HEK293T (cell line): Measurements from ENCODE around the gene FMNL1.

Source experiments
- CTCF ChIA-PET: fragments of 350-600 bp; formaldehyde crosslinking; extraction: SDS; loops from one replicate; lab custom pipeline; 2021; ENCODE audit warnings: antibody characterized with exemption, inconsistent platforms; lab: Yijun Ruan, JAX
- POLR2A ChIA-PET: fragments of 350-600 bp; formaldehyde crosslinking; extraction: SDS; loops from one replicate; lab custom pipeline; 2020; ENCODE audit warnings: antibody characterized with exemption, inconsistent platforms; lab: Yijun Ruan, JAX
- DNase-seq: peaks from one replicate; pipeline ENCODE4 v3.0.0; 2012; ENCODE audit warnings: mixed read lengths; ENCODE audit errors: extremely low spot score
- ARNT ChIP-seq: fragments of 450-650 bp; IDR thresholded peaks from 2 replicates; pipeline ENCODE4 v1.6.1; 2017; ENCODE audit warnings: mild to moderate bottlenecking
- BHLHE40 ChIP-seq: fragments of 450-650 bp; IDR thresholded peaks from 2 replicates; pipeline ENCODE4 v1.6.1; 2016; ENCODE audit warnings: mild to moderate bottlenecking, moderate library complexity, borderline replicate concordance
- CTBP1 ChIP-seq: fragments of 450-650 bp; IDR thresholded peaks from 2 replicates; pipeline ENCODE4 v1.6.1; 2016; ENCODE audit warnings: borderline replicate concordance
- ELF4 ChIP-seq: fragments of 450-650 bp; IDR thresholded peaks from 2 replicates; pipeline ENCODE4 v1.6.1; 2017; ENCODE audit warnings: antibody characterized with exemption
- FOXA1 ChIP-seq: fragments of 450-650 bp; IDR thresholded peaks from 2 replicates; pipeline ENCODE4 v1.6.1; 2016; ENCODE audit warnings: mild to moderate bottlenecking
- FOXK2 ChIP-seq: fragments of 450-650 bp; IDR thresholded peaks from 2 replicates; pipeline ENCODE4 v1.6.1; 2016; ENCODE audit warnings: mild to moderate bottlenecking
- FOXM1 ChIP-seq: fragments of 450-650 bp; IDR thresholded peaks from 2 replicates; pipeline ENCODE4 v1.6.1; 2017; ENCODE audit warnings: mild to moderate bottlenecking, borderline replicate concordance
- HDGF ChIP-seq: fragments of 450-650 bp; IDR thresholded peaks from 2 replicates; pipeline ENCODE4 v1.6.1; 2017; ENCODE audit warnings: antibody characterized with exemption, borderline replicate concordance
- L3MBTL2 ChIP-seq: fragments of 450-650 bp; conservative IDR thresholded peaks from 2 replicates; pipeline ENCODE4 v1.6.1; 2016; ENCODE audit warnings: mild to moderate bottlenecking
- LEF1 ChIP-seq: fragments of 450-650 bp; IDR thresholded peaks from 2 replicates; pipeline ENCODE4 v1.6.1; 2017; ENCODE audit warnings: mild to moderate bottlenecking, borderline replicate concordance
- NFRKB ChIP-seq: fragments of 450-650 bp; IDR thresholded peaks from 2 replicates; pipeline ENCODE4 v1.6.1; 2016; ENCODE audit warnings: mild to moderate bottlenecking, moderate library complexity
- SP1 ChIP-seq: fragments of 450-650 bp; IDR thresholded peaks from 2 replicates; pipeline ENCODE4 v1.6.1; 2017
- SUZ12 ChIP-seq: fragments of 450-650 bp; IDR thresholded peaks from 2 replicates; pipeline ENCODE4 v1.6.1; 2016; ENCODE audit warnings: mild to moderate bottlenecking
- TARDBP ChIP-seq: fragments of 450-650 bp; IDR thresholded peaks from 2 replicates; pipeline ENCODE4 v1.6.1; 2016
- ZNF384 ChIP-seq: fragments of 450-650 bp; IDR thresholded peaks from 2 replicates; pipeline ENCODE4 v1.6.1; 2016
- TF ChIP-seq, protein P1 (sequence below): fragments of 450-650 bp; IDR thresholded peaks from 2 replicates; pipeline ENCODE4 v1.6.1; 2016

The FMNL1 gene

DNA sequence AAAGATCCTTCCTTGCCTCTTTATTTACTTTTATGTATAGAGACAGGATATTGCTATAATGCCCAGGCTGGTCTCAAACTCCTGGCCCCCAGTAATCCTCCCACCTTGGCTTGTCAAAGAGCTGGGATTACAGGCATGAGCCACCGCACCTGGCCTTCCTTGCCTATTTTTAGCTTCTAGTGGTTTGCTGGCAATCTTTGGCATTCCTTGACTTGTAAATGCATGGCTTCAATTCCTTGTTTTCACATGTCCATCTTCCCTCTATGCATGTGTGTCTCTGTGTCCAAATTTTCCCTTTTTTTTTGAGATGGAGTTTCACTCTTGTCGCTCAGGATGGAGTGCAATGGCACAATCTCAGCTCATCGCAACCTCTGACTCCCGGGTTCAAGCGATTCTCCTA, 37.5 kb upstream of the FMNL1 start:
- DNase-seq, result no peak
- no peak for TF ChIP-seq FOXK2
- no peak for TF ChIP-seq SUZ12
- TF ChIP-seq FOXM1, result no peak
- TF ChIP-seq ZNF384, result no peak
- TF ChIP-seq LEF1, result no peak
- no peak for TF ChIP-seq SP1
- TF ChIP-seq NFRKB, result no peak
- TF ChIP-seq, protein P1, sequence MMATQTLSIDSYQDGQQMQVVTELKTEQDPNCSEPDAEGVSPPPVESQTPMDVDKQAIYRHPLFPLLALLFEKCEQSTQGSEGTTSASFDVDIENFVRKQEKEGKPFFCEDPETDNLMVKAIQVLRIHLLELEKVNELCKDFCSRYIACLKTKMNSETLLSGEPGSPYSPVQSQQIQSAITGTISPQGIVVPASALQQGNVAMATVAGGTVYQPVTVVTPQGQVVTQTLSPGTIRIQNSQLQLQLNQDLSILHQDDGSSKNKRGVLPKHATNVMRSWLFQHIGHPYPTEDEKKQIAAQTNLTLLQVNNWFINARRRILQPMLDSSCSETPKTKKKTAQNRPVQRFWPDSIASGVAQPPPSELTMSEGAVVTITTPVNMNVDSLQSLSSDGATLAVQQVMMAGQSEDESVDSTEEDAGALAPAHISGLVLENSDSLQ, result no peak
- no peak for TF ChIP-seq ELF4
- TF ChIP-seq TARDBP, result no peak
- TF ChIP-seq L3MBTL2, result no peak
- POLR2A ChIA-PET, result interaction anchor here (1.6 to 3.4 kb wide), 3 partner anchors 12 to 36 kb away, joined by 5 to 12 read pairs (median 7); partner anchors contain the start of genes HEXIM1 and HEXIM2
- CTCF ChIA-PET, result interaction anchor here (0.9 to 1.7 kb wide), 3 partner anchors 12 to 49 kb away, joined by 4 to 9 read pairs (median 4); partner anchors contain the start of gene ACBD4

DNA sequence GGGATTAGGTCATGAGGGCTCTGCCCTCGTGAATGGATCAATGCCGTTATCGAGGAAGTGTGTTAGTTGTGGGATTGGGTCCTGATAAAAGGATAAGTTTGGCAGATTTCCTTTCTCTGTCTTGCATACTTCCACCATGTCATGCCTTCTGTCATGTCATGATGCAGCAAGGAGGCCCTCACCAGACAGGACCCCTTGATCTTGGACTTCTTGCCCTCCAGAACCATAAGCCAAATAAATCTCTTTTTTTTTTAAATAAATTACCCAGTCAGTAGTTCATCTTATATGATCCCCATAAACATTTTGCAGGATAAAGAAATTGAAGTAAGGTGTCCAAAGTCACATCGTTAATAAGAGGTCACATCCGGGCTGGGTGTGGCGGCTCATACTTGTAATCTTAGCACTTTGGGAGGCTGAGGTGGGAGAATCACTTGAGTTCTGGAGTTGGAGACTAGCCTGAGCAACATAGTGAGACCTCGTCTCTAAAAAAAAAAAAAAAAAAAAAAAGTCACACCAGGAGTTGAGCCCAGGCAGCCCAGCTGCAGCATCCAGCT, 34.8 kb upstream of the FMNL1 start:
- ChIA-PET CTCF (interaction anchor here (1.0 kb wide), 1 partner anchor 51 kb away, joined by 3 read pairs; the partner anchor contains the start of gene ACBD4), POLR2A (interaction anchor here (1.0 to 1.6 kb wide), 2 partner anchors 25 kb away, joined by 4 to 6 read pairs; partner anchors contain the start of gene HEXIM2)
- TF ChIP-seq HDGF, result no peak
- DNase-seq, result no peak

DNA sequence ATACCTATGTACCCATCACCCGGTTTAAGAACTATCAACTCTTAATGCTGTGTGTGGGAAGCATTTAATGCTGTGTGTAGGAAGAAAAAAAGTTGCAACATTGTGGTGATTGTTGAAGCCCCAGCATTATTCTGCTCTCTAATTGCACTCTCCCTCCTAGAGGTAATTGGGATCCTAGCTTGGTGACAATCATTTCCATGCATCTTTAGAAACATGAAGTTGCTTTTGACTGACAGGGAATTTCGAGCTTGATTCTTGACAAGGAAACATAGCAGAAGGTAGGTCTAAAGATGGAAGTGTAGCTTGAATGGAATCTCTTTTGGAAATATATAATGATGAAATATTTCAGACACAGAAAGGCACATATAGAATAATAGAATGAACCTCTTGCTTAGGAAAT, 32.7 kb upstream of the FMNL1 start:
- no peak for TF ChIP-seq FOXM1
- no peak for TF ChIP-seq CTBP1
- no peak for TF ChIP-seq L3MBTL2
- no peak for DNase-seq
- CTCF ChIA-PET, result interaction anchor here (1.1 kb wide), 1 partner anchor 8 kb away, joined by 6 read pairs; no protein-coding TSS in a partner anchor
- POLR2A ChIA-PET, result interaction anchor here (0.9 kb wide), 2 partner anchors 9 to 39 kb away, joined by 3 read pairs; no protein-coding TSS in a partner anchor

DNA sequence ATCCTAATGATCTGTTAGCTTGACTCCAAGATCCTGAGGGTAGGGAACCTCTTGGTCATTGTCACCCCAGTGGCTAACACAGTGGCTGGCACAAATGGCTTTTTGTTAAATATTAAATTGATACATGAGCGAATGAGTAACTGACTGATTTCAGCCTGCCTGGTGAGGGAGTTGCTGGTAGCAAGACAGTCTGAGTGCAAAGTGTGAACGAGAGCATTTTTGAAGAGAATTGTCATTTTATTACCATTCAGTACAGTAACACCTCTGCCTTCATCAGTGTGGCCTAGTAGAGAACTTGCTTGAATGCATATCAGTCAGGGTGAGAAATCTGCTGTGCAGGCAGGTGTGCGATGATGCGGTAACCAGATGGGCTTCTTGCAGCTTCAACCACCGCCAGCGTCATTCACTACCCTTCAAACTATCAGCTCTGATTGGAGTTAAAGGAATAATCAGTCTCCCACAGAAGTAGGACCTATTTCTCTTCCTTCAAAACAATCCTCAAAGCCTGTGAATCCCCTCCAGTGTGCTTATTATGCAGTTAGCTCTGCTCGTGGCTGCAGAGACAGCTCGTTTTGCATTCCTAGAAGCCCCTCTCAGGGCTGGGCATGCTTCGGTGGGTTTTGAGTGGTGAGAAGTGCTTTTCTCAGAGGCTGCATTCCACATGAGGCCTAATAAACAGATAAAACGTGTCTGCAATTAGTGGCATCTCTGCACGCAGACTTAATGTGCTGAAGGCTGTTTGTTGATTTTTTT, 31.0 kb upstream of the FMNL1 start:
- ChIA-PET POLR2A (interaction anchor here (0.7 to 1.9 kb wide), 6 partner anchors 29 to 43 kb away, joined by 3 to 10 read pairs (median 4); partner anchors contain the start of genes HEXIM1 and HEXIM2), CTCF (interaction anchor here (0.6 to 1.7 kb wide), 3 partner anchors 55 to 206 kb away, joined by 3 to 6 read pairs (median 5); partner anchors contain the start of gene ACBD4)
- DNase-seq, result no peak
- no peak for TF ChIP-seq ZNF384
- TF ChIP-seq ELF4, result no peak
- no peak for TF ChIP-seq SUZ12
- no peak for TF ChIP-seq FOXM1
- TF ChIP-seq FOXA1, result no peak
- TF ChIP-seq HDGF, result no peak
- no peak for TF ChIP-seq BHLHE40
- TF ChIP-seq SP1, result no peak
- TF ChIP-seq ARNT, result no peak
- no peak for TF ChIP-seq NFRKB
- TF ChIP-seq, protein P1, result no peak
- no peak for TF ChIP-seq L3MBTL2
- no peak for TF ChIP-seq TARDBP

DNA sequence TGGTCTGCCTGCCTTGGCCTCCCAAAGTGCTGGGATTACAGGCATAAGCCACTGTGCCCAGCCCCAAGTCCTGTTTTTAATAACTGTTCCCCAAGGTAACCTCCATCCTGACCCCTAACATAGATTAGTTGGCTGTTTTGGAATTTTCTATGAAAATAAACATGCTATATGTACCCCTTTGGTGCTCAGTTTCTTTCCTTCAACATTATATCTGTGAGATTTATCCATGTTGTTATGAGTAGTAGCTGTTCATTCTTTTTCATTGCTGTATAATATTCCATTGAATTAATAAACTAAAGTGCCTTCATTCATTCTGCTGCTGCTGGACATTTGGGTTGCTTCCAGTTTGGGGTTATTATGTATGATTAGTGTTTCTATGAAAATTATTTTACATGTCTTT, 26.3 kb upstream of the FMNL1 start:
- ChIA-PET CTCF (interaction anchor here (3.4 kb wide), 1 partner anchor 60 kb away, joined by 26 read pairs; the partner anchor contains the start of gene ACBD4), POLR2A (interaction anchor here (2.2 kb wide), 1 partner anchor 34 kb away, joined by 11 read pairs; the partner anchor contains the start of gene HEXIM2)
- TF ChIP-seq ZNF384, result no peak
- TF ChIP-seq L3MBTL2, result no peak
- no peak for TF ChIP-seq TARDBP
- no peak for TF ChIP-seq ELF4
- no peak for TF ChIP-seq BHLHE40
- TF ChIP-seq HDGF, result no peak
- DNase-seq, result no peak

DNA sequence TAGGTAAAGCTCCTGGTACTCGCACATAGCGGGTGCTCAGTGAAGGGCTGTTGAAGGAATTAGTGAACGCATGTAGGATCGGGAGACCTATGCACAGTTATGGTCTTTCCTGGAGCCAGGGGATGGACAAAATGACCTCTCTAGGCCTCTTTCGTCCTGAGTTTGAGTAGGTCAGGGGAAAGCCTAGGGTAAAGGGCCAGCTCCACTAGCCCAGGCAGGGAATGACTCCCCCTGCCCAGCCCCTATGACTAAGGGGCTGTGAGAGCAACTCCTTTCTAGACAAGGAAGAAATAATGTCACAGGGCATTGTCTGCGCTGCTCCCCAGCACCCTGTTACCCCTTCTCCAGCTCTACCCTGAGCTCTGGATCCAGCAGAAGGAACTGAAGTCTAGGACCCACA, 24.6 kb upstream of the FMNL1 start:
- TF ChIP-seq FOXK2 (no peak), LEF1 (no peak), HDGF (no peak), ARNT (no peak), ELF4 (no peak), CTBP1 (no peak), TARDBP (no peak), ZNF384 (no peak), NFRKB (no peak), SP1 (no peak), FOXA1 (no peak), SUZ12 (no peak), BHLHE40 (no peak), FOXM1 (no peak), L3MBTL2 (no peak)
- TF ChIP-seq, protein P1, result no peak
- DNase-seq, result peak; percentile 5
- POLR2A ChIA-PET, result interaction anchor here (0.7 to 6.8 kb wide), 10 partner anchors 10 to 72 kb away, joined by 3 to 117 read pairs (median 5); partner anchors contain the start of genes ACBD4, HEXIM1 and HEXIM2
- CTCF ChIA-PET, result interaction anchor here (0.5 to 5.8 kb wide), 22 partner anchors 8 to 735 kb away, joined by 3 to 85 read pairs (median 4); partner anchors contain the start of genes ACBD4 and HEXIM1
